K562 (cell line): ENCODE measurements around the gene MSANTD1. TPM values are rescaled to one million over a fixed set of nuclear protein-coding genes. Genes with fewer than 3 reads are reported as not detected.

ENCODE experiments used
- ATAC-seq: fragments of 200-7000 bp; cut with Tn5 transposase; 3 replicates; pipeline ENCODE4 v1.9.1; 2020; ENCODE audit warnings: moderate library complexity
- BruUV-seq: library from RNA; stranded (reverse); fragments of 400-500 nt; replicated peaks from 2 replicates; lab custom pipeline; 2021; lab: Mats Ljungman, UMichigan
- CTCF ChIA-PET: fragments of 300-600 bp; formaldehyde crosslinking; extraction: SDS; loops from one replicate; lab custom pipeline; 2021; ENCODE audit warnings: low intra/inter-chr PET ratio; lab: Yijun Ruan, JAX
- POLR2A ChIA-PET: fragments of 300-600, 350-650 bp; sonication (Branson Sonifier 250); formaldehyde crosslinking; extraction: SDS; loops from one replicate; lab custom pipeline; 2021; ENCODE audit warnings: antibody characterized with exemption, inconsistent platforms; lab: Yijun Ruan, JAX
- DNase-seq, 4 experiments: peaks; one replicate each; pipeline versions ENCODE4 v3.0.0 to v3.0.0-alpha.2; 2011 to 2018; ENCODE audit warnings: low spot score in 3 of 4, mixed read lengths in 3 of 4; ENCODE audit errors: extremely low read depth in 1 of 4
- FAIRE-seq: peaks from 2 replicates; lab custom pipeline; 2011; peaks lifted over from hg19 to GRCh38; lab: Jason Lieb, UNC
- H2AFZ ChIP-seq: 2 replicates; pipeline ENCODE4 v1.6.0; 2011; ENCODE audit warnings: low read depth, low read length, control low read depth, inconsistent platforms
- H3K27ac ChIP-seq: fragments of 200-600 bp; 3 replicates; pipeline ENCODE4 v1.8.0; 2011; ENCODE audit warnings: low read depth, mild to moderate bottlenecking, control low read depth, inconsistent platforms, low read length, moderate library complexity, mixed read lengths; ENCODE audit errors: extremely low read depth
- H3K27me3 ChIP-seq, 2 experiments: fragments of 300-600 bp in 1 of 2; 2 replicates in 1 of 2; 3 replicates in 1 of 2; pipeline versions ENCODE4 v1.6.0 to v1.8.0; 2011; ENCODE audit warnings: inconsistent platforms in 2 of 2, low read length in 2 of 2, mild to moderate bottlenecking in 1 of 2, mixed read lengths in 1 of 2, moderate library complexity in 1 of 2; ENCODE audit not compliant: control insufficient read depth in 2 of 2, insufficient read depth in 2 of 2
- H3K36me3 ChIP-seq: fragments of 300-600 bp; 3 replicates; pipeline ENCODE4 v1.8.0; 2011; ENCODE audit warnings: mild to moderate bottlenecking, low read length, inconsistent platforms; ENCODE audit not compliant: control insufficient read depth, insufficient read depth
- H3K4me1 ChIP-seq, 2 experiments: fragments of 200-600 bp in 1 of 2; replicated peaks in 1 of 2; 2 replicates in 1 of 2; 3 replicates in 1 of 2; pipeline versions ENCODE4 v1.5.1 to v1.8.0; 2011; ENCODE audit warnings: inconsistent platforms in 2 of 2, low read length in 2 of 2, mild to moderate bottlenecking in 1 of 2, mixed read lengths in 1 of 2, moderate library complexity in 1 of 2; ENCODE audit not compliant: control insufficient read depth in 2 of 2, insufficient read depth in 2 of 2
- H3K4me2 ChIP-seq: 2 replicates; pipeline ENCODE4 v1.6.1; 2011; ENCODE audit warnings: low read length, control low read depth, inconsistent platforms, mixed read lengths; ENCODE audit not compliant: insufficient read depth
- H3K4me3 ChIP-seq: fragments of 200-600 bp; sonication (generic), shearing (Covaris generic); 2 replicates; pipeline ENCODE4 v1.5.1; 2016; ENCODE audit warnings: control low read depth, inconsistent platforms
- H3K79me2 ChIP-seq: fragments of 200-600 bp; 3 replicates; pipeline ENCODE4 v1.8.0; 2011; ENCODE audit warnings: low read length, inconsistent platforms; ENCODE audit not compliant: control insufficient read depth, insufficient read depth
- H3K9ac ChIP-seq, 2 experiments: 2 replicates each; pipeline versions ENCODE4 v1.6.0 to v1.6.1; 2011; ENCODE audit warnings: low read depth in 2 of 2, low read length in 2 of 2, control low read depth in 1 of 2, inconsistent platforms in 1 of 2, mild to moderate bottlenecking in 1 of 2, mixed read lengths in 1 of 2; ENCODE audit not compliant: insufficient read depth in 1 of 2
- H3K9me1 ChIP-seq: one replicate; pipeline ENCODE4 v1.6.0; 2011; ENCODE audit warnings: inconsistent platforms, mild to moderate bottlenecking, low read length, moderate library complexity; ENCODE audit not compliant: control insufficient read depth, insufficient read depth
- H3K9me3 ChIP-seq: replicated peaks from 2 replicates; pipeline ENCODE4 v1.5.1; 2011; ENCODE audit warnings: low read depth, low read length, inconsistent platforms; ENCODE audit not compliant: control insufficient read depth, insufficient read depth
- H4K20me1 ChIP-seq: replicated peaks from 2 replicates; pipeline ENCODE4 v1.6.1; 2011; ENCODE audit warnings: low read length, inconsistent platforms, mixed read lengths; ENCODE audit not compliant: control insufficient read depth, insufficient read depth
- ERF ChIP-seq: fragments of 450-650 bp; formaldehyde crosslinking; IDR thresholded peaks from 2 replicates; pipeline ENCODE4 v1.4.0; 2020; ENCODE audit warnings: mild to moderate bottlenecking, mixed read lengths
- ESRRB ChIP-seq: fragments of 250-450 bp; sonication (Bioruptor Pico); IDR thresholded peaks from 2 replicates; pipeline ENCODE4 v1.5.0; 2020; ENCODE audit warnings: mild to moderate bottlenecking, moderate library complexity, borderline replicate concordance
- HDAC2 ChIP-seq: fragments of 450-650 bp; IDR thresholded peaks from 2 replicates; pipeline ENCODE4 v1.6.1; 2016; ENCODE audit warnings: mild to moderate bottlenecking
- HNRNPUL1 ChIP-seq: fragments of 200-400 bp; formaldehyde crosslinking; IDR thresholded peaks from 2 replicates; pipeline ENCODE4 v1.6.1; 2017; ENCODE audit warnings: low read length
- MTA1 ChIP-seq: fragments of 450-650 bp; IDR thresholded peaks from 2 replicates; pipeline ENCODE4 v1.6.1; 2017; ENCODE audit warnings: borderline replicate concordance
- SAP30 ChIP-seq: fragments of 200-600 bp; sonication (generic); IDR thresholded peaks from 2 replicates; pipeline ENCODE4 v1.6.1; 2012; ENCODE audit warnings: borderline replicate concordance, low read depth, mild to moderate bottlenecking, moderate library complexity, low read length, control low read depth, inconsistent platforms; ENCODE audit not compliant: insufficient read depth, poor library complexity, severe bottlenecking
- ZNF184 ChIP-seq: sonication (generic); formaldehyde crosslinking; IDR thresholded peaks from 2 replicates; pipeline ENCODE4 v1.5.0; 2020; ENCODE audit warnings: missing genetic modification reagents
- ZNF23 ChIP-seq: fragments of 250-450 bp; sonication (Bioruptor Pico); IDR thresholded peaks from 2 replicates; pipeline ENCODE4 v1.4.0; 2020; ENCODE audit warnings: mild to moderate bottlenecking
- ZNF57 ChIP-seq: fragments of 450-650 bp; formaldehyde crosslinking; IDR thresholded peaks from 2 replicates; pipeline ENCODE4 v1.4.0; 2020; ENCODE audit warnings: mild to moderate bottlenecking, moderate library complexity
- WGBS: fragments of 100-300 bp; shearing (Covaris generic); methylation state at CpG from one replicate; pipeline ENCODE4 v1.1.6; 2016; ENCODE audit warnings: low coverage, mixed read lengths; ENCODE audit not compliant: insufficient coverage; ENCODE audit errors: missing lambda C conversion rate; 5-methylcytosine and 5-hydroxymethylcytosine counted together
- in situ Hi-C: fragments of 300-500 bp; cut with MboI; formaldehyde crosslinking; loops from 4 replicates; pipeline ENCODE4 v1.15.0; 2018; ENCODE audit warnings: inconsistent platforms, mixed read lengths
- intact Hi-C: fragments of 100-400 bp; cut with micrococcal nuclease; formaldehyde crosslinking; loops from 2 replicates; pipeline ENCODE4 v1.14.2; 2022
- polyA plus RNA-seq, 8 experiments: library from polyadenylated mRNA; depleted of rRNA in 4 of 8; stranded (reverse) in 5 of 8; unstranded in 3 of 8; fragments of >200 nt; fragmentation: Nextera tagmentation in 2 of 8; fragmentation: Illumina TruSeq in 1 of 8; extraction: Ambion mirVana in 2 of 8; extraction: Trizol in 1 of 8; gene quantifications; 2 replicates each; pipeline versions ENCODE4 v1.2.1 to v1.2.3, GENCODE V29; 2011 to 2014; ENCODE audit warnings: inconsistent platforms in 1 of 8, missing spikeins in 1 of 8
- total RNA-seq, 7 experiments: library from RNA; depleted of rRNA in 6 of 7; stranded (reverse); fragments of >200 nt in 6 of 7; fragmentation: Illumina TruSeq in 2 of 7; extraction: Trizol in 2 of 7; gene quantifications; 2 replicates each; pipeline versions ENCODE4 v1.2.1 to v1.2.3, GENCODE V29; 2011 to 2021; ENCODE audit warnings: low replicate concordance in 1 of 7
- TF ChIP-seq, protein P1 (sequence below): fragments of 450-650 bp; formaldehyde crosslinking; IDR thresholded peaks from 2 replicates; pipeline ENCODE4 v1.4.0; 2022; ENCODE audit warnings: missing genetic modification characterization
- TF ChIP-seq, protein P2 (sequence below): fragments of 450-650 bp; formaldehyde crosslinking; IDR thresholded peaks from 2 replicates; pipeline ENCODE4 v1.4.0; 2020; ENCODE audit warnings: mild to moderate bottlenecking, mixed read lengths

The MSANTD1 gene
- total and polyA plus RNA-seq, 9 of the 15 experiments (the other 6 are each of a cell fraction or from before 2014, with no cell fraction given), result 0.04 to 0.09 (median 0.07) TPM; not detected in 6

- H3K9me3 ChIP-seq, result no peaks in the 10 kb centered on the region
- ATAC-seq, result no peak
- no peaks in the 10 kb centered on the region for H3K79me2 ChIP-seq
- TF ChIP-seq SAP30 (no peak), HNRNPUL1 (no peak), ZNF23 (CRISPR knock-in tag) (no peak), ZNF57 (no peak), ERF (CRISPR knock-in tag) (no peak), HDAC2 (no peak), ZNF184 (CRISPR knock-in tag) (no peak), ESRRB (CRISPR knock-in tag) (no peak), MTA1 (no peak)
- TF ChIP-seq, protein P1, sequence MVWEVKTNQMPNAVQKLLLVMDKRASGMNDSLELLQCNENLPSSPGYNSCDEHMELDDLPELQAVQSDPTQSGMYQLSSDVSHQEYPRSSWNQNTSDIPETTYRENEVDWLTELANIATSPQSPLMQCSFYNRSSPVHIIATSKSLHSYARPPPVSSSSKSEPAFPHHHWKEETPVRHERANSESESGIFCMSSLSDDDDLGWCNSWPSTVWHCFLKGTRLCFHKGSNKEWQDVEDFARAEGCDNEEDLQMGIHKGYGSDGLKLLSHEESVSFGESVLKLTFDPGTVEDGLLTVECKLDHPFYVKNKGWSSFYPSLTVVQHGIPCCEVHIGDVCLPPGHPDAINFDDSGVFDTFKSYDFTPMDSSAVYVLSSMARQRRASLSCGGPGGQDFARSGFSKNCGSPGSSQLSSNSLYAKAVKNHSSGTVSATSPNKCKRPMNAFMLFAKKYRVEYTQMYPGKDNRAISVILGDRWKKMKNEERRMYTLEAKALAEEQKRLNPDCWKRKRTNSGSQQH (CRISPR knock-in tag), result no peak
- TF ChIP-seq, protein P2, sequence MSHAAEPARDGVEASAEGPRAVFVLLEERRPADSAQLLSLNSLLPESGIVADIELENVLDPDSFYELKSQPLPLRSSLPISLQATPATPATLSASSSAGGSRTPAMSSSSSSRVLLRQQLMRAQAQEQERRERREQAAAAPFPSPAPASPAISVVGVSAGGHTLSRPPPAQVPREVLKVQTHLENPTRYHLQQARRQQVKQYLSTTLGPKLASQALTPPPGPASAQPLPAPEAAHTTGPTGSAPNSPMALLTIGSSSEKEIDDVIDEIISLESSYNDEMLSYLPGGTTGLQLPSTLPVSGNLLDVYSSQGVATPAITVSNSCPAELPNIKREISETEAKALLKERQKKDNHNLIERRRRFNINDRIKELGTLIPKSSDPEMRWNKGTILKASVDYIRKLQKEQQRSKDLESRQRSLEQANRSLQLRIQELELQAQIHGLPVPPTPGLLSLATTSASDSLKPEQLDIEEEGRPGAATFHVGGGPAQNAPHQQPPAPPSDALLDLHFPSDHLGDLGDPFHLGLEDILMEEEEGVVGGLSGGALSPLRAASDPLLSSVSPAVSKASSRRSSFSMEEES, result no peak
- H3K4me3 ChIP-seq, result no peak overlapping the region
- ChIA-PET CTCF (no interaction called here), POLR2A (interaction anchor here (0.9 kb wide), 1 partner anchor 20 kb away, joined by 4 read pairs; no protein-coding TSS in a partner anchor)
- no peaks in the 10 kb centered on the region for H3K9me1 ChIP-seq
- H3K4me1 ChIP-seq, result peaks cover 0 to 4% of the 10 kb centered on the region in 2 experiments; a peak in 1 of 5 replicates
- H3K4me2 ChIP-seq, result no peak overlapping the region
- peaks cover 43% of the 10 kb centered on the region; the same call in 2 of the 3 replicates for H3K36me3 ChIP-seq
- peak overlapping the region in 1 of 2 experiments; percentile 56; a peak in 1 of 4 replicates for H3K9ac ChIP-seq
- 77% methylated on average over 11 of the region's 11 CpGs for WGBS
- H3K27me3 ChIP-seq, result no peaks in the 10 kb centered on the region
- no TSS peak for BruUV-seq
- H3K27ac ChIP-seq, result no peak overlapping the region
- H2AFZ ChIP-seq, result no peak overlapping the region
- H4K20me1 ChIP-seq, result no peaks in the 10 kb centered on the region
- in situ Hi-C loops (no loop called here), intact Hi-C loops (no loop called here)
- no peak for FAIRE-seq
- DNase-seq, result no peak
Measured at GRCh38 chr4:3223346-3223745, 25.6 kb upstream of the MSANTD1 start.
